Loucy (cell line): ENCODE measurements around the gene TLCD4.

ENCODE experiments used
- H2AFZ ChIP-seq: fragments of 200-600 bp; sonication (generic); 2 replicates; pipeline ENCODE4 v1.6.0; 2016; ENCODE audit warnings: antibody characterized with exemption, mild to moderate bottlenecking, low read length, moderate library complexity
- H3F3A ChIP-seq: fragments of 200-600 bp; 2 replicates; pipeline ENCODE4 v1.6.0; 2016; ENCODE audit warnings: antibody characterized with exemption, low read depth, mild to moderate bottlenecking
- H3K27me3 ChIP-seq: fragments of 200-600 bp; sonication (generic); 2 replicates; pipeline ENCODE4 v1.6.1; 2014; ENCODE audit warnings: low read length, mild to moderate bottlenecking; ENCODE audit not compliant: insufficient read depth, poor library complexity, severe bottlenecking
- H3K36me3 ChIP-seq: fragments of 200-600 bp; sonication (generic); 2 replicates; pipeline ENCODE4 v1.6.1; 2016; ENCODE audit warnings: low read length; ENCODE audit not compliant: insufficient read depth
- H3K4me1 ChIP-seq: fragments of 200-600 bp; sonication (generic); 2 replicates; pipeline ENCODE4 v1.5.1; 2014; ENCODE audit warnings: low read length, mild to moderate bottlenecking; ENCODE audit not compliant: insufficient read depth, poor library complexity, severe bottlenecking
- H3K4me2 ChIP-seq: fragments of 200-600 bp; sonication (generic); 2 replicates; pipeline ENCODE4 v1.6.0; 2014; ENCODE audit warnings: antibody characterized with exemption, low read length, low read depth, mild to moderate bottlenecking; ENCODE audit not compliant: poor library complexity, severe bottlenecking
- H3K4me3 ChIP-seq: fragments of 200-600 bp; sonication (generic); 2 replicates; pipeline ENCODE4 v1.5.1; 2014; ENCODE audit warnings: low read length, mild to moderate bottlenecking, mixed read lengths; ENCODE audit not compliant: poor library complexity, severe bottlenecking
- H3K79me2 ChIP-seq: fragments of 200-600 bp; sonication (generic); 2 replicates; pipeline ENCODE4 v1.6.1; 2014; ENCODE audit warnings: low read length; ENCODE audit not compliant: insufficient read depth
- H3K9ac ChIP-seq: fragments of 200-600 bp; sonication (generic); 2 replicates; pipeline ENCODE4 v1.6.0; 2014; ENCODE audit warnings: mild to moderate bottlenecking, low read depth, low read length, moderate library complexity; ENCODE audit not compliant: poor library complexity, severe bottlenecking
- H3K9me2 ChIP-seq: fragments of 200-600 bp; sonication (generic); replicated peaks from 2 replicates; pipeline ENCODE4 v1.6.1; 2016; ENCODE audit warnings: low read depth, low read length, mixed read lengths
- H3K9me3 ChIP-seq: fragments of 200-600 bp; sonication (generic); 2 replicates; pipeline ENCODE4 v1.6.1; 2014; ENCODE audit warnings: mild to moderate bottlenecking, antibody characterized with exemption, low read length, low read depth; ENCODE audit not compliant: insufficient read depth
- H4K20me1 ChIP-seq: fragments of 200-600 bp; sonication (generic); 2 replicates; pipeline ENCODE4 v1.6.0; 2014; ENCODE audit warnings: antibody characterized with exemption, low read length, mild to moderate bottlenecking; ENCODE audit not compliant: insufficient read depth, poor library complexity, severe bottlenecking
- EZH2phosphoT487 ChIP-seq: fragments of 200-600 bp; IDR thresholded peaks from 2 replicates; pipeline ENCODE4 v1.6.1; 2018; ENCODE audit warnings: antibody characterized with exemption, mild to moderate bottlenecking, moderate library complexity, borderline replicate concordance
- TF ChIP-seq, protein P1 (sequence below): fragments of 200-600 bp; sonication (generic); conservative IDR thresholded peaks from 2 replicates; pipeline ENCODE4 v1.5.1; 2014; ENCODE audit warnings: mild to moderate bottlenecking, antibody characterized with exemption, low read length

TLCD4 gene

DNA sequence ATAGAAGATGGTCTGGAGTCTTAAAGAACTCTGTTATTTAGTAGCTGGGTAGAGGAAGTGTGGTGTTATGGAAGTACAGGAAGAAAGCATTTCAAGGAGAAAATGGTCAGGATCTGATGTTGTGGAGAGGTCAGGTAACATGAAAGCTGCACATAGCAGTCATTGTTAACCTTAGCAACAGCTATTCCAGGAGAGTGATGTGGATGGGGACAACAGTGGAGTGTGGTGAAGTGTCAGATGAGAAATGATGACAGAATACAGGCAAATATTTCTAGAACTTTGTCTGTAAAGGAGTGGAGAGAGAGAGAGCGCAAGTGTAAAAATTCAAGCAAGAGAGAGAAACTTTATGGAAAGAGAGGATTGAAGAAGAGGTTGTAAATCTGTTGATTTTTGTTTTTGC lies 15.6 kb downstream of the TLCD4 start:
- Histone ChIP-seq H3K4me1 (no peaks in the 10 kb centered on the region), H3K4me2 (no peak overlapping the region), H3K27me3 (no peaks in the 10 kb centered on the region), H3K9me2 (no peaks in the 10 kb centered on the region), H2AFZ (no peak overlapping the region), H3K79me2 (no peaks in the 10 kb centered on the region), H3K9me3 (no peaks in the 10 kb centered on the region), H3K36me3 (no peaks in the 10 kb centered on the region), H3K9ac (no peak overlapping the region), H4K20me1 (no peaks in the 10 kb centered on the region), H3K4me3 (no peak overlapping the region), H3F3A (no peaks in the 10 kb centered on the region)
- TF ChIP-seq, protein P1, sequence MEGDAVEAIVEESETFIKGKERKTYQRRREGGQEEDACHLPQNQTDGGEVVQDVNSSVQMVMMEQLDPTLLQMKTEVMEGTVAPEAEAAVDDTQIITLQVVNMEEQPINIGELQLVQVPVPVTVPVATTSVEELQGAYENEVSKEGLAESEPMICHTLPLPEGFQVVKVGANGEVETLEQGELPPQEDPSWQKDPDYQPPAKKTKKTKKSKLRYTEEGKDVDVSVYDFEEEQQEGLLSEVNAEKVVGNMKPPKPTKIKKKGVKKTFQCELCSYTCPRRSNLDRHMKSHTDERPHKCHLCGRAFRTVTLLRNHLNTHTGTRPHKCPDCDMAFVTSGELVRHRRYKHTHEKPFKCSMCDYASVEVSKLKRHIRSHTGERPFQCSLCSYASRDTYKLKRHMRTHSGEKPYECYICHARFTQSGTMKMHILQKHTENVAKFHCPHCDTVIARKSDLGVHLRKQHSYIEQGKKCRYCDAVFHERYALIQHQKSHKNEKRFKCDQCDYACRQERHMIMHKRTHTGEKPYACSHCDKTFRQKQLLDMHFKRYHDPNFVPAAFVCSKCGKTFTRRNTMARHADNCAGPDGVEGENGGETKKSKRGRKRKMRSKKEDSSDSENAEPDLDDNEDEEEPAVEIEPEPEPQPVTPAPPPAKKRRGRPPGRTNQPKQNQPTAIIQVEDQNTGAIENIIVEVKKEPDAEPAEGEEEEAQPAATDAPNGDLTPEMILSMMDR, result no peak
- TF ChIP-seq EZH2phosphoT487, result no peak

DNA sequence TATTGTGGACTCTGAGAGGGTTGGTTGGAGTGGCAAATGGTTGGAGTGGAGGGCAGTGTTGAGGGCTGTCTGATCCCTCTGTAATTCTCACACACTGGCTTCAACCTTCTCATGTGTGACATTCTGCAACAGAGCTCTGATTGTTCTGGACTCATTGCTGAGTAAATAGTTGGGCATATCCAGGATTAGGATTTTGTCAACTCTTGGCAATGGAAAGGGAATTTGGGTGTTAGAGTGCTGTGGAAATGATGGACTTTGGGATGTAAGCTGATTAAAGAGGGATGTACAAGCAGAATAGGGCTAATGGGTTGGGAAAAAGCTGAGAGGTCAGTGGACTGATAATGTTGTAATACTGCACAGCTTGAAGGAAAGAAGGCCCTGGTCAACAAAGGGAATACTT lies 16.5 kb downstream of the TLCD4 start:
- H3K9me3 ChIP-seq, result no peaks in the 10 kb centered on the region
- no peaks in the 10 kb centered on the region for H3F3A ChIP-seq
- no peak overlapping the region for H3K4me2 ChIP-seq
- no peaks in the 10 kb centered on the region for H3K79me2 ChIP-seq
- H3K4me3 ChIP-seq, result no peak overlapping the region
- no peak overlapping the region for H3K9ac ChIP-seq
- H3K4me1 ChIP-seq, result no peaks in the 10 kb centered on the region
- no peak for TF ChIP-seq EZH2phosphoT487
- TF ChIP-seq, protein P1, result no peak
- H3K36me3 ChIP-seq, result no peaks in the 10 kb centered on the region
- no peaks in the 10 kb centered on the region for H4K20me1 ChIP-seq
- H3K27me3 ChIP-seq, result no peaks in the 10 kb centered on the region
- H3K9me2 ChIP-seq, result no peaks in the 10 kb centered on the region
- no peak overlapping the region for H2AFZ ChIP-seq

DNA sequence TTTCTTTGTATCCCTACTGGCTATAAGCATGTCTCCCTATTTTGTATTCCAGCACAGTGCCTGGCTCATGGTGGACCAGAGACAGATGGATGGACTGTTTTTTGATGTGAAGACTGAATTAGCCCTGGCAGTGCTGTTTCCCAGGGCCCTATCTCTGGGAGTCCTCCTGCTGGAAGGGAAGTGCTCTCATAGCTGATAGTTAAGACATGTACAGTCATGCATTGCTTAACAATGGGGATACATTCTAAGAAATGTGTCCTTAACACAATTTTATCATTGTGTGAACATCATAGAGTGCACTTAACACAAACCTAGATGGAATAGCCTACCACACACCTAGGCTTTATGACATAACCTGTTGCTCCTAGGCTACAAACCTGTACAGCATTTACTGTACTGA lies 21.1 kb downstream of the TLCD4 start:
- H2AFZ ChIP-seq, result no peak overlapping the region
- TF ChIP-seq, protein P1, result no peak
- TF ChIP-seq EZH2phosphoT487, result no peak
- H3F3A ChIP-seq, result no peaks in the 10 kb centered on the region
- H3K4me1 ChIP-seq, result no peaks in the 10 kb centered on the region
- no peaks in the 10 kb centered on the region for H4K20me1 ChIP-seq
- no peaks in the 10 kb centered on the region for H3K9me2 ChIP-seq
- H3K79me2 ChIP-seq, result no peaks in the 10 kb centered on the region
- no peak overlapping the region for H3K9ac ChIP-seq
- no peaks in the 10 kb centered on the region for H3K27me3 ChIP-seq
- no peaks in the 10 kb centered on the region for H3K9me3 ChIP-seq
- H3K4me2 ChIP-seq, result no peak overlapping the region
- H3K36me3 ChIP-seq, result no peaks in the 10 kb centered on the region
- H3K4me3 ChIP-seq, result no peak overlapping the region
